NCI-H510A (cell line): ENCODE measurements around the gene TPCN1.

Experiments
- DNase-seq: peaks from one replicate; lab custom pipeline; 2025; lab: John Stamatoyannopoulos, UW

Gene TPCN1

GRCh38 chr12:113260636-113261300 lies 39.5 kb downstream of the TPCN1 start:
- no peak for DNase-seq

GRCh38 chr12:113261847-113262470 lies 40.7 kb downstream of the TPCN1 start:
- no peak for DNase-seq

- DNase-seq, result no peak
Measured at GRCh38 chr12:113262710-113263109, 41.4 kb downstream of the TPCN1 start.

- no peak for DNase-seq
Measured at GRCh38 chr12:113263431-113263963, 42.2 kb downstream of the TPCN1 start.

- DNase-seq, result no peak
Measured at GRCh38 chr12:113266106-113266895, 45.0 kb downstream of the TPCN1 start.

- DNase-seq, result no peak
Measured at GRCh38 chr12:113267621-113268020, 46.4 kb downstream of the TPCN1 start.

- DNase-seq, result no peak
Measured at GRCh38 chr12:113268136-113268535, 46.9 kb downstream of the TPCN1 start.

GRCh38 chr12:113268621-113269020 lies 47.4 kb downstream of the TPCN1 start:
- DNase-seq, result no peak

- no peak for DNase-seq
Measured at GRCh38 chr12:113269257-113269943, 48.1 kb downstream of the TPCN1 start.

- DNase-seq, result no peak
Measured at GRCh38 chr12:113270709-113271009, 49.4 kb downstream of the TPCN1 start.

GRCh38 chr12:113271466-113271852 lies 50.2 kb downstream of the TPCN1 start:
- DNase-seq, result no peak

GRCh38 chr12:113271853-113272561 lies 50.7 kb downstream of the TPCN1 start:
- DNase-seq, result no peak

GRCh38 chr12:113273053-113273725 lies 51.9 kb downstream of the TPCN1 start:
- no peak for DNase-seq

GRCh38 chr12:113274848-113275247 lies 53.6 kb downstream of the TPCN1 start:
- DNase-seq, result no peak

GRCh38 chr12:113276306-113276705 lies 55.0 kb downstream of the TPCN1 start:
- no peak for DNase-seq

GRCh38 chr12:113276946-113277500 lies 55.8 kb downstream of the TPCN1 start:
- DNase-seq, result no peak

- no peak for DNase-seq
Measured at GRCh38 chr12:113277511-113277910, 56.2 kb downstream of the TPCN1 start.

GRCh38 chr12:113278141-113278540 lies 56.9 kb downstream of the TPCN1 start:
- DNase-seq, result no peak

GRCh38 chr12:113278633-113279032 lies 57.4 kb downstream of the TPCN1 start:
- peak; percentile 34 for DNase-seq

GRCh38 chr12:113284751-113285150 lies 63.5 kb downstream of the TPCN1 start:
- DNase-seq, result no peak
